Measurements from ENCODE around the gene GNS.

The GNS gene

DNA sequence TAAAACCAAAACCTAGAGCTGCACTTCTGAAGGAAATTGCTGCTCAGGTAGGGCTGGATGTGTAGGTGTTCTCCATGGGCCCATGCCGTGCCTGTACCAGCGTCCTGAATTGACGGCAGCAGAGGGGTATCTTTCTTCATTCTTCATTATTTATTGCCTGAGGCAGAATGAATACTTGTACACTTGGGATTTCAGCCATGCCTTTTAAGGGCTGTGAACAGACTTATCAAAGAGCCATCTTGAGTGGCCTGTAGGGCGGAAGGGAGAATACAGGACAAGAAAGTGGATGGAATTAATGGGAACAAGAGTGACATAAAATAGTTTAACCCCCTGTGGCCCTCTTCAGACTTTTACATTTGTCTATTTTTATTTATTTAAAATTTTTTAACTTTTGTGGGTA lies 87.5 kb downstream of the GNS start:
- no peak for DNase-seq

DNA sequence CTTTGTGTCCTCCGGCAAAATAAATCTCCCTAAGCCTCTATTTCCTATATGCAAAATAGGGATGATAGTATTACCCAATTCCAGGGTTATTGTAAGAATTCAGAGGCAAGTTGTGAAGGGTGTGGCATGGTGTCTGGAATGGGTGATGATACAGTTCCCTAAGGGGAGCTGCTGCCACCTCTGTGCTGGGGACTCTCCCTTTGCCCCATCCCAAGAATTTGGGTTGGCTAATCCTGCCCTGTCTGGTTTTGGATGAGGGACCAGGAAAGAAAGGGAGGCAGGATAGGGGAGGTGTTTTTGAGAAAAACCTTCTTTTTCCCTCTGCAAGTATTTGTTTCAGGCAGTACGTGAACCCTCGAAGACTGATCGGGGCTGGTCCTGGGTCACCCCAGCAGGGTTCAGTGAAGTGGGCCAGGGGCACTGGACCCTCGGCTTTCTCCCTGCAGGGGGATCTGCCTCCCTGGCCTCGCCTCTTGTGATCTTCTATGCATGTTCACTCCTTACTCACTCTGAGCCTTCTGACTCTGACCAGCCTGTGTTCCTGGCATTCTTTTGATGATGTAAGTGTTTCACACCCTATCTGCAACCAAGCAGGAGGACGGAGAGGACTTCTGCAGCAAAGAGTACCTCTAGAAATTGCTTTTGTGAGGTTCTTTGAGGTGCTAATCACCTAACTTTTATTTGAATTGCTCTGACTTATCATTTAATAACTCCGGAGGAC lies 88.1 kb downstream of the GNS start:
- no peak for DNase-seq

- no peak for DNase-seq
Measured at GRCh38 chr12:64670019-64670418, 89.2 kb downstream of the GNS start.

DNA sequence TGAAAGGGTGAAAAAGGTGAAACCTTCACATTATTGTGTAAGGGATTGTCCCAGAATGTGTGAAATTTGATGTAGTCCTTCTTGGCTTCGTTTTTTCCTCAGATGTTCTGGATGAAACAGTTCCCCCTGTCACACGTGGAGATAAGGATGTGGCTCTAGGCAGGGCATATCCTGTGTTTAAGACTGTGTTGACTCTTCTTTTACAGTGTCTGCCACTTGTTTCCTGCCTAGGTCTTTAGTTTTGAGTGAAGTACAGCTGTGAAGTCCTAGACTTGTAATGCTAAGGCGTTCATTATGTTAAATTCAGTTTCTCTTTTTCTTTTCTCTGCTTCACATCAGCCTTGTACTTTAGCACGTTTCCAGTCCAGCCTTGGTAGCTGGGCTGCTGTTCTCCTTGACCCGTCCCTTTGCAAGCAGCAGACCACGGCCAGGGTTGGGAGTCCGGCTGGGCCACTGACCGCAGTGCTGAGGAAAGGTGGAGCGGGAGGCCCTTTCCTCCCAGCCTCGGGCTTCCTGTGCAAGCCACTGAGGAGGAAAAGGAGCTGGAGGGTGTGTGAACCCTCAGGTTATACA lies 89.8 kb downstream of the GNS start:
- no peak for DNase-seq

DNA sequence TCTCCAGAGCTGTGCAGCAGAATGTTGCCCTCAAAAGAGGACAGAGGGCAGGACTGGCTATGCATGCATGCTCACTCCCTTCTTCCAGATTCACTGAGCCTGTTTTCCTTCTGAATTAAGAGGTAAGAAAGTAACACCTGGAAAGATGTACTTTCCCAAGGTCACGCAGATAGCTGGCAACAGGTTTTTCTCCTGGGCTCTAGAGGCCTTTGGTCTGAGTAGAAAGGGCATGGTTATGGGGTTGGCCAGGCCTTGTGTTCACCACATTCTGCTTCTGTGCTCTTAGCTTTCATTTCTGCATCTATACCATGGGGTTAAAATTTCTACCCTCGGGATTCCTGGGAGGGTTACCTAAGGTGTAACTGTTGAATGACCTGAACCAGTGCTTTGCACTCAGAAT lies 91.4 kb downstream of the GNS start:
- no peak for DNase-seq

- DNase-seq, result no peak
Measured at GRCh38 chr12:64666054-64666914, 92.9 kb downstream of the GNS start.

- no peak for DNase-seq
Measured at GRCh38 chr12:64665514-64665913, 93.7 kb downstream of the GNS start.

All from NCI-H1105 treated with DMSO at 0.1 percent for 48 hours (cell line).